ELR (cell line): ENCODE data around the gene ABCA4.
"Not testable (repeated sequence)": the region's sequence is repeated elsewhere in the genome, so short reads cannot be mapped to it uniquely, and the experiment has no call there.

Source experiments
- DNase-seq: peaks from one replicate; pipeline ENCODE4 v3.0.0-alpha.2; 2015; ENCODE audit warnings: low read depth

The ABCA4 gene

DNA sequence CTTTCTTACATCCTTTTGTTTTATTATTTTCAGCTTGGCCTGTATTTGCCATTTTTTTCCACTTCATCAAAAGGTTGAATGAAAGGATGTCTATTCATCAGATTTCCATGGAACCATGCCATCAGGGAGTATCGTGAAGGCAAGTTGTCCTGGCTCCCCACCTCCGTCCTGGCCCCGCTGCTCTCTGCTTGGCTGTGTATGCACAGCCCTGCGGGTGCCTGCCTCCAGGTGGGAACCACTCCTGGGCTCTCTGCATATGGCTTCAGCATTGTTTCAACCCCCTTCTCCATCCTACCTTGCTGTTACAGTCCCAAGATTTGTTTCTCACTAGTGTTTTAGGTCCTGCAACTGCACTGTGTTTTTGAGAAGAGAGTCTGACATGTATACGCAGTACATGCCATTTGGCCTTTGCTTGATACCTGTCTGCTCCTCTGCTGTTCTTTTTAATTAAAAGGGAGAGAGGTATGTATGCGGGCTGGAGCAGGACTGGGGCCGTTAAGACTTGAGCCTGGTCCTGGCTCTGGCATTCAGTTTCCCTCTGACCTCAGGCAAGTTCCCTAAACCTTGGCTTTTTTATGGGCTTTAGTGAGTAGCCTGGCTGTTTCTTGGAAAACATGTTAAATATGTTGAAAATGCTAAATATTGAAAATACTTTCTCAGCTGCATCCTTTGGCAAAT, 141.8 kb downstream of the ABCA4 start:
- DNase-seq, result no peak

DNA sequence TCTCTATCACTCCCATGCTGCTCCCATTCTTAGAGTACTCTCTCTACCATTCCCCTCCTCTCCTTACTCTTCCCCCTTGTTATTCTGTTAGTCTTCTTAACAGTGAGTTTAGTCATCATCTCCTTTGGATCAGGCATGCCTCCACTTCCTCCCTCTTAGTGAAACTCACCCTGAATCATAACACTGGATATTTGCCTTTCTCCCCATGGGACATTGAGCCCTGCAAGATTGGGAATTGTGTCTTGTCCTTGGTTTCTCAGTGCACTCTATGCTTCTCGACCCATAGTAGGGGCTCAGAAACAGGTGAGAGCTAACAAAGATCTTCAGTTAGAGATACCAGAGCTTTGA, 143.4 kb downstream of the ABCA4 start:
- DNase-seq, result peak; percentile 82

DNA sequence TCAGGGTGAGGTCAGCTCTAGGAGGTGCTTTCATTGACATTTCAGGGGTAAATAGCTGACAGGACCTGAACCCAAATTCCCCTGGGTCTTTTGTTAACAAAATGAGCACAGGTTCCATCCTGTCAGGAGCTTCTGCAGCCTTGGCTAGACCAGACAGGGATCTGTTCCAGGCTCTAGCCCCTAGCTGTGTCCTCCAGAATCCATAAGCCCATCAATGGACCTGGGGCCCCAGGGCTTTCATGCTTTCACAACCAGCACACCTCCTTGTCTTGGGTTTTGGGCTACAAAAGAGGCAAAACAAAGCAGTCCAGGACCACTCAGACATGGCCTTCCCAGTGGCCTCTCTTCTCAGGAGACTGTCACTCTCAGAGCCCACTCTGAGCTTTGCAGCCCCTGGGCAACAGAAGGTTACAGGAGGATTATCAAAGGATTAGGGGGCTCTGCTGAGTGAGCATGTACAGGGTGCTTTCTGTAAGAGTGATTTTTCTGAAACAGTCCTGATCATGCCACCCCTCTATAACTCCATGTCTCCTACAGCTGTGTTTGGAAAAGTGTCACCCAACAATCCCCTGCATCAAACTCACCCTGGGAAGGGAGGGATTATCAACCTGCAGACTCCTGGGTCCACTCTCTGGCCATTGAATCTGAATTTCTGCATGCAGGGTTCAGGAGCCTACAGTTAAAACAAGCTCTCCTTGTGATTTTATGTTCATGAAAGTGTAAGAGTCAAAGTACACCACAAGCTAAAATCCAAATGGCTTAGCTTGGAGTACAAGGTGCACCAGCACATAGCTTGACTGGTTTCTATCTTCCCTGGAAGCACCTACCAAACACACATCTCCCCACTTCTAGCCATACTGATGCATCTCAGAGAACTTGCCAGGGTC, 144.0 kb downstream of the ABCA4 start:
- no peak for DNase-seq

DNA sequence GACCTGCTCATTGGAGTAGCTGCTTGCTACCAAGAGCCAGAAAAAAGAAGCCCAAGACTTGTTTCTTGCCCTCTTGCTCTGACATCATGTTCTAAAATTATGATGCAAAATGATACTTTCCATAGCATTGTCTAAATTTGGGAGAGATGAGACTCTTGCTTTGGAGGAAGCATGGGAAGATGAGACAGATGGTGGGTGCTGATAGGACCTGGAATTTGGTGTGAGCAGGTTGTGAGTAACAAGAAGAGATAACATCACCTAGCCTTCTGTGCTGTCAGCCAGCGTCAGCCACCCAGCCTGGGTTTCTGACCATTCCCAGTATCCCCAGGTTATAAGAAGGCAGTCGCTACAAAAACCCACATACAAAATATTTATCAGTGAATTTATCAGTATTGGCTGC, 144.7 kb downstream of the ABCA4 start:
- DNase-seq, result peak; percentile 37

DNA sequence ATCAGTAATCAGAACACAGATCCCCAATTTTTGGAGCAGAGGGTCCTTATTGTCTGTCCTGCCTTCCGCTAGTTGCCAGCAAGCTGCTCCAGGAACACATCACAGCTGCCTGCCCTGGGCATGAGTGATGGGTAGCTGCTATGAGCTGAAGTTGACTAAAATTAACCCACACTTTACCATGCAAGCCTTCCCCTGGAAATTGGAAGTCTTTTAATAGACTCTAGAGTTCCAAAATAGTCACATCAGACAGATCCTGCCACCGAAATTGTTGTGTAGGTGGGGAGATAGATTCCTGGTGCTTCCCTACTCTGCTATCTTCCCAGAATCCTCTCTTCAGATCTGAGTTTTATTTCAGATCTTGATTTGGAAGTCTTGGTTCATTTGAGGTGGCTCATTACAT, 148.6 kb downstream of the ABCA4 start:
- DNase-seq, result no peak

DNA sequence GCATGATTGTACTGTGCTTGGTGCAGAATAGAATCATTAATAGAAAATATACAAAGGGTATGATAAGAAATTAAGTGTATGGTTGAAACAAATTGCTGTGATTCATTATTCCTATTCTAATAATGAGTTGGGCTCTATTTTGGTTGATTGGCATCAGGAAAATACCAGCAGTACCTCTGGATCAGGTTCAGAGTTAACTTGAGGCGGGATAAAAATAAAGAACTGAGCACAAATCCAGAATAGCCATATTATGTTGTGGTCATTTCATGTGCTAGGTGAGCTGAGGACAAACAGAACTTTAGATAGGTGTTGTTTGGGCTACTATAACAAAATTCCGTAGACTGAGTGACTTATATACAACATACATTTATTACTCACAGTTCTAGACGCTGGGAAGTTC, 151.1 kb downstream of the ABCA4 start:
- no peak for DNase-seq

DNA sequence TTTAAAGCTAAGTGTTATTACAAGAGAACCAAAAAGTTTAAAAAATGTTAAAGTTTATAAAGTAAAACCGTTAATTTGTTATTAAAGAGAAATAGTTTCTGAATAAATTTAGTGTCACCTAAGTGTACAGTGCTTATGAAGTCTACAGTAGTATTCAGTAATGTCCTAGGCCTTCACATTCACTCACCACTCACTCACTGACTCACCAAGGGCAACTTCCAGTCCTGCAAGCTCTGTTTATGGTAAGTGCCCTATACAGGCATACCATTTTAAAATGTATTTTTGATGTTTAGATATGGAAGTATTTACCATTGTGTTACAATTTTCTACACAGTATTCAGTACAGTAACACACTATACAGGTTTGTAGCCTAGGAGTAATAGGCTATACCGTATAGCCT, 151.6 kb downstream of the ABCA4 start:
- peak; percentile 70 for DNase-seq

DNA sequence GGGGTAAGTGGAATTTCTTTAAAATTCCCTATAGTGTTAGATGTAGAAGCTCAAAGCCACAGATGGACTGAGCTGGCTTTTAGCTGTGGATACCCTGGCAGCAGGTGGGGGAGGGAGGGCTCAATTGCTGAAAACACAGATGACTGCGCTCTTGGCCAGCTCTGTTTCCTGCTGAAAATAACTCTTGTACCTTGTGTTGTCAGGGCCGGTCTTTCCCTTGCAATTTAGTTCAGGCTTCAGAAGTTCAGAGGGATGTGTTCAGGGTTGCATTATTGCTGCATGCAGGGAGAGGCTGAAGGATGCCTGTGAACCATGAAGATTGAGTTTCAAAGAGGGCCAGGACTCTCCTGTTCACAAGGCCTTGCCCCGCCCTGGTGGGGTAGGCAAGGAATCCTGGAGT, 153.6 kb downstream of the ABCA4 start:
- no peak for DNase-seq

DNA sequence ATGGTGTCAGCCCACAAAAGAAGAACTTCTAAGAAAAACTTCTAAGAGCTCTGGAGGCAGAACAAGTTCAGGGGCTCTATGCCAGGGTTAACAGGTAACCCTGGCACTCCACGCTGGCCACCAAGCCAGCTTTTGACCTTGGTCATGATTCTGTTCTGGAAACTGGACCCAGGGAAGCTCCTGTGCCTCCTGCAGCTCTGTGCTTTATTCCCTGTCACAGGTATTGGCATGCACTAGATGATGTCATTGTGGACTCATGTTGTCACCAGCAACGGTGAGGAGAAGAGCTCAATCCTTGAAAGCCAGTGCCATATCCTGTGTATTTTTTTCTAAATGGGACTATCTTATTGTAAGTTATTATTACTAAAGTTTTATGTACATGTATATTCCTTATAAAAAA, 155.1 kb downstream of the ABCA4 start:
- DNase-seq, result no peak

DNA sequence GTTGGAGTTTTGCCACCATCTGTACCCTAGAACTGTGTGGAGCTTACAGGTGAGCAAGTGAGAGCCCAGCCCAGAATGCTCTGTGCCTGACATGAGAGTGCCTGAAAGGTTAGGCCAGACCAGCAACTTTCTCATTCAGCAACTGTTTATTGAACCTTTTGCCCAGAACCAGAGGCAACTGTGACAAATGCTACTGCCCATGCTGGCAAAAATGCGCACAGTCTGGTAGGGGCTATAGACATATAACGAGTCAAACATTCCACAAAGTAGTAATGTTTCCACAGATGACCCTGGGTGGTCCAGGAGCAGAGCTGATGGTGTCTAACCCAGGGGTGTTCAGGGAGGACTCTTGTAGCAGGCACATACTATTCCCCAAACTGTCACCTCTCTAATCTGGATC, 155.7 kb downstream of the ABCA4 start:
- no peak for DNase-seq

DNA sequence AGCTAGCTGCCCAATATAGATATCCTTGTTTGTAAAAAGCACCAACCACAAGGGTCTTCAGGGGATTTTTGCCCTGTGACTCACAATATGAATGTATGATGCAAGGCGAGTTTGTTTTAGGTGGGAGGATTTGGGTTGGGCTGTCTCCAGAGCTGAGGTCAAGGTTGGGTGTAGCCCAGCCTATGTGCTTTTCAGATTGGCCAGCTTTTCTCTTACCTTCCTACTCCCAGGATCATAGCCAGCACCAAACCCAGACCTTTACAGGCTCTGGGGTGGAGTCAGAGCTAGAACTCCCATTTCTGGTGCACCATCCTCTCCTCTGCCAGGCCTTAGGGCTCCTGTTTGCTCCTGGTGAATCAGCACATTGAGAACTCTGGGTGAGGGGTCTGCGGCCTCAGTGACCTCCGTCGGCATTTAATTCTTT, 156.2 kb downstream of the ABCA4 start:
- DNase-seq, result peak; percentile 47

DNA sequence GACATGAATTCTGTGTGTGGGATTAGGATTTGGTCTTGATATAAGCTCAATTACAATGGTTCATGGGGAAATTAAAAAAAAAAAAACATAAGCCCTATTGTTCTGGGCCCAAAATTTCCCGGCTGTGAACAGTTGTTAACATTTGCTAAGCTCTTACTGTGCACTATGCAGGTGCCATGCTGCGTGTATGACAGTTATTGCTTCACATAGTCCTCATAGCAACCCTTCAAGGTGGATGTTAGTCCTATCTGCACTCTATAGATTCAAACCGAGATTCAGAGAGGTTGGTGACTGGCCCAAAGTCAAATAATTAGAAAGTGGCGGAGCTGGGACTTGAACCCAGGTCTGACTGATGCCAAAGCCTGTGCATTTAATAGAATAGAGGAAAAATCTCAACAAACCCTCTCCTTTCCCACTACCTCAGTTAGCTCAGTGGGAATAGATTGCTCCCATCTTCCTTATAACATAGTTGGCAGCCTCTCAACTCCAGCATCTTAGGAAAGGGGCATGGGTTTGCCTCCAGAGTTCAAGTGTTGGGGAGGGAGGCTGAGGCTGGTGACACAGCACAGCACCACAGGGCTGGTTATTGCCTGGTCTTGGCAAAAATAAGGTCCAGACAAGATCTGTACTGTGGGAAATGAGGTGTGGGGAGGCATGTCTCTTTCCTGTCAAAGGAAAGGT, 156.7 kb downstream of the ABCA4 start:
- DNase-seq, result peak; percentile 8

DNA sequence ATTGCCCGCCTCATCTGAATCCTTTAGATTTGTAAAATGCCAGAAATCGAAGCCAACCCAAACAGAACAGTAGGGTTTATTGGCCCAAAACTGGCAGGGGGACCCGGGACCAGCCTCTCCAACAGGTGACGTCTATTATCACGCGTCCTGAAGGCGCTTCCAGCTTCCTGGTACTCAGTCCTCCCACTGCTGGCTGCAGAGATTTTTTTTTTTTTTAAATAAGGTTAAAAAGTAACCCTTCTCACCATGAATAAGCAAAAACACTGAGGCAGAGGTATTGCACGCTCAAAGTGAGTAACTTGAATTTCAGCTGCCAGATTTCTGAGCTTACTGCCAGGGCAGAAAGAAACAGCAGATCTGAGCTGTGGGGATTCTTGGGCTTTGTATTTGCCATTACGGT, 157.4 kb downstream of the ABCA4 start:
- no peak for DNase-seq

DNA sequence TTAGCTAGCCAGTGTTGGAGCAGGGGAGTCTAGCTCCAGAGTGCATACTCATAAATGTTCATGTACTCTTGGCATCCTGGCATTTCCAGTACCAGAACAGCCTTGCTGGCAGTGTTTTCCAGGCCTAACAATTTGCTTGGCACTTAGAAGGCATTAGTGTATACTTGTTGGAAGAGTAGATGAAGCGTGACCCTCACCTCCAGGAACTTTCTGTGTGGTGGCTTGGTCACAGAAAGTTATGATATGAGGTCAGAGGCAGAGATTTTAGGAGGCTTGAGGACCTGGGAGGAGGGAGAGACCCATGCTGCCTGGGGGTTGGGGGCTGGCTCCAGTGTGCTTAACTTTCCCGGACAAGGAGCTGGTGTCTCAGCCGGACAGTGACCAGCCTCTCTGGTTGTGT, 159.0 kb downstream of the ABCA4 start:
- no peak for DNase-seq

DNA sequence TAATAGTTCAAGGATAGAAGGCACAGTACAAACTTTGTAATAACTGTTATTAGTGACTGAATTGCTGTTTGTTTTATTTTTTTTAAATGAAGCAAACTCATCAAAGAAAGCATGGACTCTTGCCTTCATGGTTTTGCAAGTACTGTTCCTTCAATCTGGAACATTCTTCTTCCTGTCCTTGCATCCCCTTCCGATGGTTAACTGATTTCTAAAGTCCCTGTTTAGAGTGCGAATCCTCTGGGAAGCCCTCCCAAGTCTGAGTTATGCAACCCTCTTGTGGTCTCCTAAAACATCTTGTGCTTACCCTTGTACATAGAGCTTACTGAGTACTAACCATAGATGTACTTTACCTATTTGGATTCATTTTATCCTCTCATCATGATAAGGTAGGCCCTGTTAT, 159.5 kb downstream of the ABCA4 start:
- DNase-seq, result no peak

DNA sequence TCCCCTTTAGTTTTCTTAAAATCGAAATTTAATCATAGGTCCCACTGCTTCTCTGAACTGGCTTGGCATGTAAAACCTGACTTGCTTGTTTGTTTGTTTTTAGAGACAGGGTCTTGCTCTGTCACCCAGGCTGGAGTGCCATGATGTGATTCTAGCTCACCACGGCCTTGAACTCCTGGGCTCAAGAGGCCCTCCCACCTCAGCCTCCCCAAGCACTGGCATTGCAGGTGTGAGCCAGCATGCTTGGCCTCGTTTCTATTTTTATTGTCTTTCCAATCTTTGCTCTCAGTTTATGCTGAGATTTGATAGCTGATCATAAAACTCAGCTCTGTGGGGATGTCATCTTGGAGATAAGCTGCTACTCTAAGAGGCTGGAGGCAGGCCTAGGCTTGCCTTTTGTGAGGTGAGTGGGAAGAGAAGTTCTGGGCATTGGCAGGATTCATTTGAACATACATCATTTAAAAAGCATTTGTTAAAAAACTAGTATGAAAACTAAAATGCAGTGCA, 160.3 kb downstream of the ABCA4 start:
- no peak for DNase-seq

DNA sequence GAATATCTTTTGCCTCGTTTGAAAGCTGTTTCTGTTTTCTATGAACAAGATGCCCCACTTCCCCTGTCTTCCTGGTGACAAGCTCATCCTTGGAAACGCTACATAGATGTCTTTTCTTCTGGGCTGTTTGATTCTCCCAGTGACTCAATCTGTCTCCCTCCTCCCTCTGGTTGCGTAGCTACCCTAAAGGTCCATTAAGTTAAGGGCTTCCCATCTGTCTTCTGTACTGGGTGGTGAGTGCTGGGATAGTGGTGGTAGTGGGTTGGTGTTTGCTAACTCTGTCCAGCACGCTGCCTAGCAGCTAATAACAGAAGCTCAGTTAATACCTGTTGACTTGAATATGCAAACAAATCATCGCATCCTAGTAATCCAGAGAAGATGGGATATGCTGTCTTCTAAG, 161.5 kb downstream of the ABCA4 start:
- DNase-seq, result no peak

DNA sequence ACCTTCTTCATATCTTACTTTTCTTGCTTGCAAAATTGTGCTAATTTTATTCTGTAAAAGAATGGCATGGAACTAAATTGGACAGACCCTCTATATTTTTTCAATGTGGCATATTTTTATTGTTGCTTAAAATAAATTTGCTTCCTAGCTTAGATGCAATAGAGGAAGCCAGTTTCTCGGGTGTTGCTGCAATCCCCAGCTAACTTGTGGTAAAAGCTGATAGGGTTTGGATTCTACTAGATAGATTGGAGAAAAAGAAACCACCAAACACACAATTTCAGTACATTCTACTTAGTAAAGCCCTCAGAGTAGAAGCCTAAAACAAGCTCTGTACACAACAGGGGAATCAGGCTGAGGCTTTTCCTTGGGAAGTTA, 162.2 kb downstream of the ABCA4 start:
- DNase-seq, result no peak

DNA sequence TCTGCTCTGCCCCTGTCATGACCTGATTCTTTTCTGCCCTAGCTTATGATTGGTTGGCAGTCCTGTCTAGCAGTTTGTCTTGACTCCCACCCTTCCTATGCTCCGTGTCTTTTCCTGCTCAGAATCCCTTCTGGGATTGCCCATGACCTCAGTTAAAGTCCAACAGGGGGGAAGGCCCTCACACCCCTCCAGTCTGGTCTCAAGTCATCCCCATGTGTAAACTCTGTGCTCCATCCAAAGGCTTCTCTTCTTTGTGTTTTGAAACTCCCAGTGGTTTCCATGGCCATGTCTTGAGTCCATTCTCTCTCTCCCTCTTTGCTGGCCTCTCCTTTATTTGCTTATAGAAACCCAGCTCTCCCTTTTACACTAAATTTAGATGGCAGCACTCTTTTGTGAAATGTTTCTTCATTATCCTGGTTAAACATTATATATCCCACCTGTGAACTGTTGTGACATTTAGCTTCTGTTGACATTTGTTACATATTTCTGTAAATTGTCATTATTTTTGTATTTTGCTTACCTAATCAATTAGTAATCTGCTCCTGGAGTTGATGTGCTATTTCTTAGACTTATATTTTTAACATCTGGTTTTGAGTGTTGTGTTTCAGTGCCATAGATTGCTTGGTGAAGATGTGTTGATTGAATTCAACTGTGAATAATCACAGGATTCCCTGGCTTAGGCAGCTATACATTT, 162.8 kb downstream of the ABCA4 start:
- DNase-seq, result no peak

DNA sequence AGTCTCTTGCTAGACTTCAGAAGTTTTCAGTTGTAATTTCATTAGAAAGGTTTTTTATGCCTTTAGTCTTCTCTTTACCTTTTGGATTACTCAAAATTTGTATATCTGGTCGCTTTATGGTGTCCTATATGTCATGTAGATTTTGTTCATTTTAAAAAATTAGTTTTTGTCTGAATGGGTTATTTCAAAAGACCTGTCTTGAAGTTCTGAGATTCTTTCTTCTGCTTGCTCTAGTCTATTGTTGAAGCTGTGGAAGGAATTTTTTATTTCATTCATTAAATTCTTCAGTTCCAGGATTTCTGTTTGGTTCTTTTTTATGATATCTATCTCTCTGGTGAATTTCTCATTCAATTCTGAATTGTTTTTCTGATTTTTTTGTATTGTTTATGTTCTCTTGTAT, 165.2 kb downstream of the ABCA4 start:
- DNase-seq, result no peak

DNA sequence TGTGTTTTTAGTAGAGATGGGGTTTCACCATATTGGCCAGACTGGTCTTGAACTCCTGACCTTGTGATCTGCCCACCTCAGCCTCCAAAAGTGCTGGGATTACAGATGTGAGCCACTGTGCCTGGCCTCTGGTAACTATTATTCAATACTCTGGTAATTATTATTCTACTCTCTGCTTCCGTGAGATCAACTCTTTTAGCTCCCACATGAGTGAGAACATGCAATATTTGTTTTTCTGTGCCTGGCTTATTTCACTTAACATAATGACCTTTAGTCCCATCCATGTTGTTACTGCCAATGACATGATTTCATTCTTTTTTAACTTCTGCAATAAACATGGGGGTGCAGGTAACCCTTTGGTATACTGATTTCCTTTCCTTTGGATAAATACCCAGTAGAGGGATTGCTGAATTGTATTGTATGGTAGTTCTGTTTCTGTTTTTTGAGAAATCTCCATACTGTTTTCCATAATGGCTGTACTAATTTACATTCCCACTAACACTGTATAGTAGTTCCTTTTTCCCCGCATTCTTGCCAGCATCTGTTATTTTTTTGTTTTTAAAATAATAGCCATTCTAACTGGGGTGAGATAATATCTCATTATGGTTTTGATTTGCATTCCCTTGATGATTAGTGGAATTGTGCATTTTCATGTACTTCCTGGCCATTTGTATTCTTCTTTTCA, 173.8 kb downstream of the ABCA4 start:
- not testable (repeated sequence) for DNase-seq
